Right atrium auricular region (tissue), 2 donors: Measurements from ENCODE around the gene SLC8A2. TPM values are rescaled to one million over a fixed set of nuclear protein-coding genes. Genes with fewer than 3 reads are reported as not detected.

Experiments
- DNase-seq: peaks from one replicate; pipeline ENCODE4 v3.0.0-alpha.2; 2019; ENCODE audit warnings: low spot score
- H3K27ac ChIP-seq, 2 donors: fragments of 200-600 bp; sonication (generic); 1 replicate in 1 of 2; 2 replicates in 1 of 2; pipeline ENCODE4 v1.5.1; 2016 to 2019
- H3K27me3 ChIP-seq, 2 donors: fragments of 200-600 bp; sonication (generic); one replicate each; pipeline versions ENCODE4 v1.5.1 to v1.6.0; 2017 to 2019
- H3K36me3 ChIP-seq: fragments of 200-600 bp; sonication (generic); one replicate; pipeline ENCODE4 v1.5.1; 2016
- H3K4me1 ChIP-seq, 2 donors: fragments of 200-600 bp; sonication (generic); one replicate each; pipeline versions ENCODE4 v1.5.1 to v1.6.0; 2017 to 2019
- H3K4me3 ChIP-seq, 2 donors: fragments of 200-600 bp; sonication (generic); 1 replicate in 1 of 2; 2 replicates in 1 of 2; pipeline ENCODE4 v1.5.1; 2017 to 2019; ENCODE audit warnings: mild to moderate bottlenecking in 1 of 2, moderate library complexity in 1 of 2
- H3K9me3 ChIP-seq, 2 donors: fragments of 200-600 bp; sonication (generic); one replicate each; pipeline ENCODE4 v1.5.1; 2019
- CTCF ChIP-seq, 2 donors: fragments of 200-600 bp; sonication (generic); IDR thresholded peaks; one replicate each; pipeline ENCODE4 v1.5.1; 2019; ENCODE audit warnings: antibody characterized with exemption in 2 of 2
- total RNA-seq, 2 donors: library from RNA; depleted of rRNA; stranded (reverse); fragments of >200 nt; gene quantifications; one replicate each; pipeline ENCODE4 v1.1.0, GENCODE V29; 2016

SLC8A2 gene
- total RNA-seq, 2 donors from 2014 or later, result 0.28 to 0.37 TPM

- peaks cover 0 to 23% of the 10 kb centered on the region in 2 donors for H3K4me1 ChIP-seq
- H3K27ac ChIP-seq, result peak overlapping the region in 1 of 2 donors; percentile 19
- H3K27me3 ChIP-seq, result no peaks in the 10 kb centered on the region
- no peak for TF ChIP-seq CTCF (IDR thresholded peaks at IDR 0.05)
- H3K9me3 ChIP-seq, result no peaks in the 10 kb centered on the region
- H3K4me3 ChIP-seq, result no peak overlapping the region
- H3K36me3 ChIP-seq, result peaks cover 49% of the 10 kb centered on the region
- DNase-seq, result no peak
These were observed 31.6 kb upstream of the SLC8A2 start for GRCh38 chr19:47503130-47503825.

GRCh38 chr19:47499863-47500830, 28.5 kb upstream of the SLC8A2 start:
- no peak for DNase-seq
- H3K4me1 ChIP-seq, result peaks cover 0 to 22% of the 10 kb centered on the region in 2 donors

GRCh38 chr19:47499371-47499770, 27.7 kb upstream of the SLC8A2 start:
- peaks cover 0 to 29% of the 10 kb centered on the region in 2 donors for H3K4me1 ChIP-seq
- peaks cover 73% of the 10 kb centered on the region for H3K36me3 ChIP-seq
- no peak overlapping the region for H3K27ac ChIP-seq

More at GRCh38 chr19:47499863-47500830, 28.5 kb upstream of the SLC8A2 start:
- peaks cover 72% of the 10 kb centered on the region for H3K36me3 ChIP-seq
- H3K4me3 ChIP-seq, result no peak overlapping the region
- H3K27ac ChIP-seq, result no peak overlapping the region
- no peaks in the 10 kb centered on the region for H3K9me3 ChIP-seq
- H3K27me3 ChIP-seq, result no peaks in the 10 kb centered on the region
- no peak for TF ChIP-seq CTCF (IDR thresholded peaks at IDR 0.05)

DNA sequence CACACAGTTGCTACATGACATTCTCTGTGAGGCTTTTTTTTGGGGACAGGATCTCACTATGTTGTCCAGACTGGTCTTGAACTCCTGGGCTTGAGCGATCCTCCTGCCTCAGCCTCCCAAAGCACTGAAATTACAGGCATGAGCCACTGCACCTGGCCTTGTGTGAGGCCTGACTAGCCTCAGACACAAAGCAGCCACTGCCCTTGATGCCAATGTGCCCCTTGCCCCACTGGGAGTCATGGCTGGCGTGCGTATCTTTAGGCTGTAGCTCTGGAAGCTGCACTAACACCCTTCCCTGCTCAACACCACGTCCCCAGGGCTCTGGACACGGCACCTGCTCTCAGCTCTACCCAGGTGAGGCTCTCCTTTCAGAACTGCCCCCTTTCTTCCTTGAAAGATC, 26.9 kb upstream of the SLC8A2 start:
- TF ChIP-seq CTCF (IDR thresholded peaks at IDR 0.05), result no peak
- Histone ChIP-seq H3K4me3 (no peak overlapping the region), H3K27me3 (no peaks in the 10 kb centered on the region), H3K9me3 (no peaks in the 10 kb centered on the region), H3K27ac (peak overlapping the region in 1 of 2 donors; percentile 68), H3K36me3 (peaks cover 67% of the 10 kb centered on the region), H3K4me1 (peaks cover 0 to 36% of the 10 kb centered on the region in 2 donors)
- DNase-seq, result no peak

More at GRCh38 chr19:47499371-47499770, 27.7 kb upstream of the SLC8A2 start:
- H3K9me3 ChIP-seq, result no peaks in the 10 kb centered on the region
- TF ChIP-seq CTCF (IDR thresholded peaks at IDR 0.05), result no peak
- H3K27me3 ChIP-seq, result no peaks in the 10 kb centered on the region
- no peak for DNase-seq
- no peak overlapping the region for H3K4me3 ChIP-seq

DNA sequence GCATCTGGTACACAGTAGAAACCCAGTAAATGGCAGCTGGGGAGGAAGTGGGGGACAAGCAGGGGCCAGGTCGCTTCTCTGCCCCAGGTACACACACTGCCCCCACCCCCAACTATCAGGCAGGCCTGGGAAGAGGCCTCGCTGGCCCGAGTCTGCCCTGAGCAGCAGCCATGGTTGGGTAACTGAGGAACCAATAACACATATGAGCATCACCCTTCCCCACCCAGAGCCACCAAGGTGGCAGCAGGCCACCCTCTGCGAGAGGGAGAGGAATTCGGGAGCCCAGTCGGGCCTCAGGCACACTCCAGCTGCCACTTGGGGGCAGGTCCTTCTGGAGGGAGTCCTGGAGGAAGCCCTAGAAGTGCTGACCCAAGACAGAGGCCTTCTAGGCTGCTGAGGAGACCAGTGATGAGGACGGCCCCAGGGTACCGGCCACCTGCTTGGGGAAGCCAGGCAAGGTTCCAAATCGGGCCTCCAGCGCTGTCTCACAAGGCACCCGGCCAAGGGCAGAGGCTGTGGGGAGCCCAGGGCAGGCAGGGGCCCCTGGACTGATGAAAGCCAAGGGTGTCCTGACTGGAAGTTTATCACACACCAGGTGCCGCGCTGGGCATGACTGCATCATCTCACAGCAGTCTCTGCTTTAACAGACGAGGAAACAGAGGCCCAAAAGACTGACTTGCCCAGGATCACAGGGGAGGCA, 26.3 kb upstream of the SLC8A2 start:
- H3K4me1 ChIP-seq, result peaks cover 0 to 41% of the 10 kb centered on the region in 2 donors
- H3K27me3 ChIP-seq, result no peaks in the 10 kb centered on the region
- H3K9me3 ChIP-seq, result no peaks in the 10 kb centered on the region
- H3K36me3 ChIP-seq, result peaks cover 67% of the 10 kb centered on the region
- H3K27ac ChIP-seq, result peak overlapping the region; percentile 9 to 68
- TF ChIP-seq CTCF (IDR thresholded peaks at IDR 0.05), result no peak
- no peak for DNase-seq
- H3K4me3 ChIP-seq, result no peak overlapping the region
